ENCODE data around the gene METAP1. TPM values are rescaled to one million over a fixed set of nuclear protein-coding genes. Genes with fewer than 3 reads are reported as not detected.

The METAP1 gene
- total RNA-seq, 1 donor from 2014 or later, result 43.1 TPM

- Mint-ChIP-seq H3K27me3 (no peaks in the 10 kb centered on the region), H3K36me3 (no peaks in the 10 kb centered on the region), H3K4me3 (no peak overlapping the region), H3K4me1 (ENCODE audit: unreplicated experiment) (peaks cover 23% of the 10 kb centered on the region), H3K27ac (no peak overlapping the region), H3K9me3 (no peaks in the 10 kb centered on the region)
- TF ChIP-seq, protein P1, sequence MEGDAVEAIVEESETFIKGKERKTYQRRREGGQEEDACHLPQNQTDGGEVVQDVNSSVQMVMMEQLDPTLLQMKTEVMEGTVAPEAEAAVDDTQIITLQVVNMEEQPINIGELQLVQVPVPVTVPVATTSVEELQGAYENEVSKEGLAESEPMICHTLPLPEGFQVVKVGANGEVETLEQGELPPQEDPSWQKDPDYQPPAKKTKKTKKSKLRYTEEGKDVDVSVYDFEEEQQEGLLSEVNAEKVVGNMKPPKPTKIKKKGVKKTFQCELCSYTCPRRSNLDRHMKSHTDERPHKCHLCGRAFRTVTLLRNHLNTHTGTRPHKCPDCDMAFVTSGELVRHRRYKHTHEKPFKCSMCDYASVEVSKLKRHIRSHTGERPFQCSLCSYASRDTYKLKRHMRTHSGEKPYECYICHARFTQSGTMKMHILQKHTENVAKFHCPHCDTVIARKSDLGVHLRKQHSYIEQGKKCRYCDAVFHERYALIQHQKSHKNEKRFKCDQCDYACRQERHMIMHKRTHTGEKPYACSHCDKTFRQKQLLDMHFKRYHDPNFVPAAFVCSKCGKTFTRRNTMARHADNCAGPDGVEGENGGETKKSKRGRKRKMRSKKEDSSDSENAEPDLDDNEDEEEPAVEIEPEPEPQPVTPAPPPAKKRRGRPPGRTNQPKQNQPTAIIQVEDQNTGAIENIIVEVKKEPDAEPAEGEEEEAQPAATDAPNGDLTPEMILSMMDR (conservative IDR thresholded peaks at IDR 0.05), result no peak
- no peak for DNase-seq (ENCODE audit: extremely low spot score, unreplicated experiment)
These were observed 2.0 kb upstream of the METAP1 start for GRCh38 chr4:98993419-98994071.

DNA sequence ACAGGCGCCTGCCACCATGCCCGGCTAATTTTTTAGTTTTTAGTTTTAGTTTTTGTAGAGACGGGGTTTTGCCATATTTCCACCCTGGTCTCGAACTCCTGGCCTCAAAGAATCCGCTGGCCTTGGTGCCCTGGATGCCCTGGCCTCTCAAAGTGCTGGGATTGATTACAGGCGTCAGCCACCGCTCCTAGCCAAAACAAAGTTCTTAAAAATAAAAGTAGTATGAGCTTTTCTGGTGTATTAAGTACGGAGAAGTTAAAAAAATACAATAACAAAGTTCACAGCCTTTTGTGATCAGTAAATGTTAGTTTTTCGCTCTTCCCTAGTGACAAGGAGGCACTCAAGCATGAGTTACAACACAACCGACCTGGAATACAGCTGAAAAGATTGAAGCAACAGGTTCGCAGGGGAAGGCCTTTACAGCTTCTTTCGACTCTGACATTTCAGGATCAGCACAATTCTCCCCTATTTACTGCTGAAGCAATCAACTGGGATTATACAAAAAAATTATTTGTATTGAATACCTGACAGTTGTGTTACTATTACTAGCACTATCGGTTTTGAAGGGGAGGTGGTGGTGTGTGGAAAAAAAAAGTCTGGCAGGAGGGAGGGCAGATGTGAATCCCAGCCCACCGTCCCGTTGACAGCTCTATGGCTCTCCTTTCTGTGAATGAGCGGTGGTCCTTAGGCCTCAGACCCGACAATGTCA is 893 bp upstream of the METAP1 start:
- Mint-ChIP-seq H3K9me3 (no peaks in the 10 kb centered on the region), H3K4me1 (ENCODE audit: unreplicated experiment) (peaks cover 23% of the 10 kb centered on the region), H3K36me3 (no peaks in the 10 kb centered on the region), H3K27ac (peak overlapping the region; percentile 95), H3K4me3 (peak overlapping the region; percentile 94), H3K27me3 (no peaks in the 10 kb centered on the region)
- DNase-seq (ENCODE audit: extremely low spot score, unreplicated experiment), result no peak
- TF ChIP-seq, protein P1 (conservative IDR thresholded peaks at IDR 0.05), result no peak

- H3K9me3 Mint-ChIP-seq, result no peaks in the 10 kb centered on the region
- peaks cover 8% of the 10 kb centered on the region for H3K36me3 Mint-ChIP-seq
- peaks cover 23% of the 10 kb centered on the region for H3K4me1 Mint-ChIP-seq (ENCODE audit: unreplicated experiment)
- peak overlapping the region; percentile 87 for H3K4me3 Mint-ChIP-seq
- DNase-seq (ENCODE audit: extremely low spot score, unreplicated experiment), result no peak
- TF ChIP-seq, protein P1 (conservative IDR thresholded peaks at IDR 0.05), result no peak
- H3K27ac Mint-ChIP-seq, result peak overlapping the region; percentile 40
- H3K27me3 Mint-ChIP-seq, result no peaks in the 10 kb centered on the region
These were observed 689 bp downstream of the METAP1 start for GRCh38 chr4:98996056-98996764.

GRCh38 chr4:98996765-98997068 is 1.2 kb downstream of the METAP1 start:
- Mint-ChIP-seq H3K4me3 (peak overlapping the region; percentile 87), H3K4me1 (ENCODE audit: unreplicated experiment) (peaks cover 23% of the 10 kb centered on the region), H3K9me3 (no peaks in the 10 kb centered on the region), H3K36me3 (peaks cover 8% of the 10 kb centered on the region), H3K27me3 (no peaks in the 10 kb centered on the region), H3K27ac (peak overlapping the region; percentile 40)
- DNase-seq (ENCODE audit: extremely low spot score, unreplicated experiment), result no peak
- TF ChIP-seq, protein P1 (conservative IDR thresholded peaks at IDR 0.05), result no peak

DNA sequence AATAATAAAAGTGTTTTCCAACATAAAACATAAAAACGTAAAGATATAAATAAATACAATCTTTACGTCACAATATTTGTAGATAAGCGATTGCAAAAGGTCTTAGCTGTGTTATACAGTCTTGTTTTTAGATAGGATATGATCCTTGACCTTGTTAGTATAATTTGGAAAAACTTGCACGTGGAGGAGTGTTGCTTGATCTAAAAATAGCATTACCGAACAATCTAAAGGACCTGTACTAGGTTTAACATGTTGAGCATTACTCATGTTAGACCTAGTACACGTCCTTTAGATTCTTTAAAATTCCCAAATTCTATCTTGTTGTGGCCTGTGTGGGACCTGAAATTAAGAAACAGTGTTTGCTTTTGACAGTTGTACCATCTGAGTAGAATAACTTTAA is 1.6 kb downstream of the METAP1 start:
- Mint-ChIP-seq H3K36me3 (peaks cover 8% of the 10 kb centered on the region), H3K4me1 (ENCODE audit: unreplicated experiment) (peaks cover 23% of the 10 kb centered on the region), H3K9me3 (no peaks in the 10 kb centered on the region), H3K27me3 (no peaks in the 10 kb centered on the region), H3K4me3 (peak overlapping the region; percentile 73), H3K27ac (peak overlapping the region; percentile 56)
- DNase-seq (ENCODE audit: extremely low spot score, unreplicated experiment), result no peak
- TF ChIP-seq, protein P1 (conservative IDR thresholded peaks at IDR 0.05), result no peak

All from type B pancreatic cell (in vitro differentiated cells).